HG02840 (cell line): ENCODE data around the gene NSD1.
"Not testable (repeated sequence)": the region's sequence is repeated elsewhere in the genome, so short reads cannot be mapped to it uniquely, and the experiment has no call there.

ENCODE experiments used
- ATAC-seq: cut with Tn5 transposase; IDR thresholded peaks from one replicate; pipeline ENCODE4 v1.9.1; 2021; ENCODE audit warnings: mild to moderate bottlenecking, moderate library complexity, moderate number of reproducible peaks; ENCODE audit not compliant: unreplicated experiment, low FRiP score

The NSD1 gene

DNA sequence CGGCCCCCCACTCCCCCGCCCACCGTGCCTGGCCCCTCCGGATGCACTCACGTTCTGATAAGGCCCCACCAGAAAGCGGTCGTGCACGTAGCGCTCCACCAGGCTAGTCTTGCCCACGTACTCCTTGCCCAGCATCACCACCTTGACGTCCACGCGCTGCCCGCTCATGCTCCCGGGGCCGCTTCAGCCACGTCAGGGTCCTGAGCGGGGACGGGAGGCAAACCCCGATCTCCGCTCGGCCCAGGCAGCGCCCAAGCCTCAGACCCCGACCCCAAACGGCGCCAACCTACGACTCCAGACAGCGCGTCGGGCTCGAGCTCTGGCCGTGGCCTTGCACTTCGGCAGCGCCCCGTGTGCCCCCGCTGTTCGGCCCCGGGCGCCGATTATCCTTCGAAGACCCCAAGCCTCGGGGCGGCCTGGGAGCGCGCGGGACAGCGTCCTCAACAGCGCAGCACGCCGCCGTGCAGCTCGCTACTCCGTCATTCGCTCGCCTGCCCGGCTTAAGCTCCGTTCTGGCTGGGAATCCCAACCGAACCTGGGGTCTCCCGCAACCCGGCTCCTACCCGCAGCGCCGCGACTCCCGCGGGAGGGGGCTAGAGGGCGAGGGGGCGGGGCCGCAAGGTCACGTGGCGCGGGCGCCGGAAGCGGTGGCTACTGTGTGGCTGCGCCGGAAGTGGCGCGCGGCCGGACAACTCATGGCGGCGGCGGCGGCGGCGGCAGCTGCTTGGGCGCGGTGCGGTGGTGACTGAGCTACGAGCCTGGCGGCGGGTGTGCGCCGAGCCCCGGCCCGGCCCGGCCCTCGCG is 169.8 kb downstream of the NSD1 start, which contains the start of the genes PRELID1 and RAB24:
TSS of gene PRELID1 (plus strand) at position 679 of the 804 bp plus-strand sequence. CDS start 187 bp downstream, outside the sequence.
TSS of gene RAB24 (minus strand) at position 599 of the 804 bp plus-strand sequence. CDS start at position 168, 431 bp downstream.
- no peak for ATAC-seq

DNA sequence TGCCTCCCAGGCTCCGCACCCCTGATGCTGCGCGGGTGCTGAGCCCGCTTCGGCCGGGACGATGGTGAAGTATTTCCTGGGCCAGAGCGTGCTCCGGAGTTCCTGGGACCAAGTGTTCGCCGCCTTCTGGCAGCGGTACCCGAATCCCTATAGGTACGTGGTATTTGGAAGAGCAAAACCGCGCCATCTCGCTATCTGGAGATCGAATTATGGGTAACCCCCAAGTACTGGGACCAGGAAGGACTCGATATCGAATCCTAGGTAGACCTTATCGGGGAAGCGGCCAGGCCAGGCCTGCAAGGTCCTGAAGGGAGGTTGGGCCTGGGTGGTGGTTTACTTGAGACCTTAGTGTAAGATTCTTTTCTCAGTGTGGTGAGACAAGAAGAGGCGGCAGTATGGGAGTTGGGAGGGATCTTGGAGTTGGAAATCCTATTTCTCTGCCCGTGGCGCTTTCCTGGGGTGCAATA is 170.4 kb downstream of the NSD1 start:
- no peak for ATAC-seq

- ATAC-seq: no peak
These were observed 171.0 kb downstream of the NSD1 start for GRCh38 chr5:177304392-177305119.

DNA sequence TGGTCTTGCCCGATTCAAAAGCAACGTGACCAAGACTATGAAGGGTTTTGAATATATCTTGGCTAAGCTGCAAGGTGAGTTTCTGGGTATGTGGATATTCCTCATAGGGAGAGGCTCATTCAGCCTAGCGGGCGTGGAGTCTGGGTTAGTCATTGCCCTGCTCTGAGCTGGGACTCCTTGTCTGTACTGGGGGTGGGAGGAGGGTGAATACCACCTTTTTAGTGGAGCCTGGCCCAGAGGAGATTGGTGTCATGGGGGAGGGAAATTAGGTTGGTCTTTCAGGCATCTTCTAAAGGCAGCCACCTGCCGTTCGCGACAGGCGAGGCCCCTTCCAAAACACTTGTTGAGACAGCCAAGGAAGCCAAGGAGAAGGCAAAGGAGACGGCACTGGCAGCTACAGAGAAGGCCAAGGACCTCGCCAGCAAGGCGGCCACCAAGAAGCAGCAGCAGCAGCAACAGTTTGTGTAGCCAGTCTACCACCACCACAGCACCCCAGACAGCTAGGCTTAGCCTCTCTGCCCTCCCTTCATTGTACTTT is 172.6 kb downstream of the NSD1 start:
- not testable (repeated sequence) for ATAC-seq

GRCh38 chr5:177306674-177307543 is 173.3 kb downstream of the NSD1 start:
- ATAC-seq: no peak

- ATAC-seq: no peak
These were observed 174.2 kb downstream of the NSD1 start for GRCh38 chr5:177307544-177308363.

DNA sequence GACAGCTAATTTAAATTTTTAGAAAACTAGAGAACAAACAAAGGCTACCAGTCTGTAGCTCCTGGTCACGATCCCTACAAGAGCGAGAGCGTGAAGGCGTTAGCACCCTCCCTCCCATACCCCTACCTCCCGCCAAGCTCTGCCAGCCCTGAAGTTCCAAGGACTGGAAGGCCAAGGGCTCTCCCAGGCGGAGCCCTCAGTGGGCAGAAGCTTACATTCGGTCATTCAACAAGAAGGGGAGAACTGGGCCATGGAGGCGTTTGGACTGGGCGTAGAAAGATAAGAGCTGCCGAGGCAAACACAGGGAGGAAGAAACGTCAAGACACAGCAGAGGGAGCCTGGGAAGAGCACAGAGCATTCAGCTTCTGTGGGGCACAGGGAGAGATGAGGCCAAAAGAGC is 175.2 kb downstream of the NSD1 start:
- ATAC-seq: no peak

GRCh38 chr5:177309351-177310191 is 176.0 kb downstream of the NSD1 start:
- no peak for ATAC-seq

- ATAC-seq: no peak
These were observed 176.8 kb downstream of the NSD1 start for GRCh38 chr5:177310332-177310731.

DNA sequence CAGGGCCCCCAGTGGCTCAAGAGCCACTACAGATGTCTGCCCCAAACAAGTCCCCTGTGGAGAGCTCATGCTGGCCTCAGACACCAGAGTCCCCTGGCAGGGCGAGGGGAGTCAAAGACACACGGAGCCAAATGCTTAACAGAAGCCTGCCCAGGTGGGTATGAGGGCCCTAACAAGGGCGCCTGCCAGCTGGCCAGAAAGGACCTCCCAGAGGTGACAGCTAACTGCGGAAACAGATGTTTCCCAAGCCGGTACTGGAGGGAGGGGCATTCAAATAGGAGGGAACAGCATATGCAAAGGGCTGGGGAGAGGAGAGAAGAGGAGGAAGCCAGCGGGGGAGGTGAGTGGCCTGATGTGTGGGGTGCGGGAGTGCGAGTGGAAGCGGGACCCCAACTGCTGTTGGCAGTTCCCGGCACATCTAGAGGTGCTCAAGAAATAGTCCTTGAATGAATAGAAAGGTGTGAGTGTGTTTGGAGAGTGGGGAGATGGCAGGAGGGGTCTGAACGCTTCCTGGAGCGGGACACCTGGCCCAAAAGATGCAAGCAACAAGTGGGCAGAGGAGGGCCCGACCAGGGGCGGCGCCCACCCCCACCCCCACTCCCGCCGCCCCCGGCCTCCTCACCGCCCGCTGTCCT is 177.3 kb downstream of the NSD1 start:
- peak; percentile 35 for ATAC-seq

- ATAC-seq: no peak
These were observed 177.8 kb downstream of the NSD1 start for GRCh38 chr5:177311392-177311722.

- ATAC-seq: peak; percentile 74
These were observed 178.4 kb downstream of the NSD1 start, which contains the start of gene MXD3 for GRCh38 chr5:177311723-177312648. MXD3 (minus strand) TSS chr5:177311898; CDS start chr5:177311830, 68 bp downstream.

DNA sequence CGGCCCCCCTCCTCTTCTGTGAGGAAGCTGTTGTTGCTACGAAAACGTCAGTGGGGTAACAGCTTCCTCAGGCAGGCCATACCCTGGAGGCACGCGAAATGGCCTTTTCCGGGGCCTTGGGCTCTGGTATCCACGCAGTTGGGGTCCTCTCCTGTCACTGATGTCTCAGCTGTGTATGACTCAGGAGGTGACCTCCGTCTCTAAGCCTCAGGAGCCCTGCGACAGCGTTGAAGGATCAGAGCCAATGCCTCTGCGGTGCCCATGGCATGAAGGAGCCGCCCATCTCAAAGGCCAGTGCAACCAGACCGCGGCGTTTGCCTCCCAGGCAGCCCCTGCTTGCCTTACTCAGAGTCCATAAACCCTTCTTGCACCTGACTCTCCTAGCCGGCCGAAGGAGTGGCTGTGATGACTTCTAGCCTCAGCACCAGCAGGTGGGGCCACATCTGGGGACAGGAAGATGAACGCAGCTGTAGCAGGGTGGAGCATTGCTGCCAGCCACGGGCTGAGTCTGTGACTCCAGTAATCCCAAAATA is 179.1 kb downstream of the NSD1 start:
- peak; percentile 25 for ATAC-seq

GRCh38 chr5:177313561-177314259 is 180.1 kb downstream of the NSD1 start:
- no peak for ATAC-seq

DNA sequence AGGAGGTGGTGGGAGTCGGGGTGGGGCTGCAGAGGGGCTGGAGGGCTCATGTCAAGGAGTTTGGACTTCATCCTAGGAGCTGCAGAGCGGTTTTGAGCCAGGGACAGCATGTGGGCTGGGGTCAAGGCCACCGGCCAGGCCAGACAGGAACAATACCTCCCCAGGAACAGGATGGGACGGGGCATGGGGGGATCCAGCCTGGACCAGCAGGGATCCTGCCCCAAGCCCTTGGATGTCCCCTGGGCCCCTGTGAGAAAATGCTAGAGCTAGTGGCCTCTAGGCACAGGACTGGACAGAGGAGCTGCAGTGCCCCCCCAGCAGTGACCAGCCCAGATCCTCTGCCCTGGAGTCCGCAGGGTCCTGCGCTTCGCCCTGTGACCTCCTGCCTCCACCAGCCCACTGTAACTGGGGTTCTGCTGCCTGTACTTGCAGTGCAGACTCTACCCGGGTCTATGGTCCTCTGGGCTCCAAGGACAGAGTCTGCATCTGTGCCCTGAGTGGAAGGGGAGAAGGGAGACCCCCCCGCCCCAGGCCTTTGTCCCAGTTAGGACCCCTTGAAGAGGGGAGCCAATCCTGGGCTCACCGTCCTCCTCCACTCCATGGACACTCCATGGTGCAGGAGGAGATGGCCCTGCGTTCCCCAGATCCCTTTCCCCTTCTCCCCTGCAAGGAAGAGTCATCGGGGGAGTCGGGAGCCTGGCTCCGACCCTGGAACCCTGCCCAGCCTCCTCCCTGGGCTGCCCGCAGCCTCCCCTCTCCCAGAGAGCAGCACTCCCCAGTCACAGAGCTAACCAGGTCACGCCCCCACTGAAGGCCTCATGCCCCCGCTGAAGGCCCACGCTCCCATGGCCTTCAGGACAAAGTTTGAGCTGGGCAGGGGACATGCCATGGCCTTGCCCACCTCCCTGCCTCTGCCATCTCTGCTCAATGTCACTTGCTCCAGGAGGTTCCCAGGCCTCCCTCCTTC is 181.1 kb downstream of the NSD1 start:
- ATAC-seq: no peak
